Pancreas (tissue), 10 donors: ENCODE results near the gene HOXC12. TPM values are rescaled to one million over a fixed set of nuclear protein-coding genes. Genes with fewer than 3 reads are reported as not detected.

Source experiments
- ATAC-seq, 4 donors: fragments of 200-7000 bp; cut with Tn5 transposase; one replicate each; pipeline versions ENCODE4 v1.8.0 to v1.9.1; 2020; ENCODE audit warnings: mild to moderate bottlenecking in 4 of 4, moderate library complexity in 4 of 4
- DNase-seq, 6 donors: peaks; one replicate each; pipeline ENCODE4 v3.0.0-alpha.2; 2020
- FAIRE-seq: peaks from 2 replicates; lab custom pipeline; 2012; peaks lifted over from hg19 to GRCh38; lab: Jason Lieb, UNC
- H3K27ac ChIP-seq, 4 donors: fragments of 200-600 bp; sonication (generic); 1 replicate in 3 of 4; 2 replicates in 1 of 4; pipeline versions ENCODE4 v1.5.0 to v1.8.0; 2020
- H3K27me3 ChIP-seq, 4 donors: fragments of 200-600 bp; one replicate each; pipeline ENCODE4 v1.8.0; 2021
- H3K36me3 ChIP-seq, 3 donors: fragments of 200-600 bp; sonication (generic) in 1 of 3; one replicate each; pipeline versions ENCODE4 v1.5.0 to v1.8.0; 2020 to 2021
- H3K4me1 ChIP-seq, 3 donors: fragments of 200-600 bp; one replicate each; pipeline ENCODE4 v1.8.0; 2021
- H3K4me3 ChIP-seq, 4 donors: fragments of 200-600 bp; sonication (generic) in 2 of 4; one replicate each; pipeline versions ENCODE4 v1.5.0 to v1.8.0; 2020 to 2021
- H3K9me3 ChIP-seq, 4 donors: fragments of 200-600 bp; one replicate each; pipeline ENCODE4 v1.8.0; 2021
- WGBS, 2 donors: extraction: QIAGEN DNeasy Blood & Tissue Kit; methylation state at CpG; one replicate each; pipeline ENCODE4 v1.1.7; 2013; 5-methylcytosine and 5-hydroxymethylcytosine counted together
- intact Hi-C, 3 donors: fragments of 100-400 bp; cut with DNase I; formaldehyde crosslinking; loops; one replicate each; pipeline versions ENCODE4 v1.11.1 to v1.14.2; 2022
- polyA plus RNA-seq, 2 donors: library from polyadenylated mRNA; stranded (reverse); fragments of 200-250 nt; gene quantifications; one replicate each; pipeline ENCODE4 v1.2.3, GENCODE V29; 2013
- total RNA-seq, 6 donors: library from RNA; stranded (reverse); fragmentation: NEBNext Ultra II Directional in 4 of 6; extraction: Animal tissue kit (Norgen Biotek cat#: 25700) in 4 of 6; gene quantifications; one replicate each; pipeline versions ENCODE4 v1.2.1 to v1.2.4, GENCODE V29; 2021 to 2023
- TF ChIP-seq, protein P1 (sequence below), 4 donors: fragments of 200-600 bp; sonication (generic) in 3 of 4; IDR thresholded peaks; one replicate each; pipeline versions ENCODE4 v1.5.0 to v1.8.0; 2021; ENCODE audit warnings: antibody characterized with exemption in 4 of 4
- donor health status: healthy with polysubstance abuse.
- donor health status: DM: no; HTN: no; CAD: no; lungs with moderate emphysema.
- donor health status: DM: no; HTN: no; CAD: no.
- donor health status: control.
- donor health status: control.
- donor health status: Bipolar disorder and iron deficiency.
- donor health status: DM: yes; HTN: yes; CAD: no.
- donor health status: DM: no; HTN: no; CAD: no.
- donor health status: DM: no; HTN: no; CAD: no.
- donor health status: DM: yes; HTN: yes; CAD: no.

HOXC12 gene
- total and polyA plus RNA-seq, 8 donors = not detected

GRCh38 chr12:53968214-53969127 lies 13.8 kb downstream of the HOXC12 start:
- Histone ChIP-seq H3K9me3 (no peaks in the 10 kb centered on the region), H3K4me1 (no peaks in the 10 kb centered on the region), H3K27me3 (peaks cover 0 to 58% (median 14%) of the 10 kb centered on the region in 4 donors), H3K4me3 (no peak overlapping the region), H3K36me3 (no peaks in the 10 kb centered on the region), H3K27ac (no peak overlapping the region)
- TF ChIP-seq, protein P1, sequence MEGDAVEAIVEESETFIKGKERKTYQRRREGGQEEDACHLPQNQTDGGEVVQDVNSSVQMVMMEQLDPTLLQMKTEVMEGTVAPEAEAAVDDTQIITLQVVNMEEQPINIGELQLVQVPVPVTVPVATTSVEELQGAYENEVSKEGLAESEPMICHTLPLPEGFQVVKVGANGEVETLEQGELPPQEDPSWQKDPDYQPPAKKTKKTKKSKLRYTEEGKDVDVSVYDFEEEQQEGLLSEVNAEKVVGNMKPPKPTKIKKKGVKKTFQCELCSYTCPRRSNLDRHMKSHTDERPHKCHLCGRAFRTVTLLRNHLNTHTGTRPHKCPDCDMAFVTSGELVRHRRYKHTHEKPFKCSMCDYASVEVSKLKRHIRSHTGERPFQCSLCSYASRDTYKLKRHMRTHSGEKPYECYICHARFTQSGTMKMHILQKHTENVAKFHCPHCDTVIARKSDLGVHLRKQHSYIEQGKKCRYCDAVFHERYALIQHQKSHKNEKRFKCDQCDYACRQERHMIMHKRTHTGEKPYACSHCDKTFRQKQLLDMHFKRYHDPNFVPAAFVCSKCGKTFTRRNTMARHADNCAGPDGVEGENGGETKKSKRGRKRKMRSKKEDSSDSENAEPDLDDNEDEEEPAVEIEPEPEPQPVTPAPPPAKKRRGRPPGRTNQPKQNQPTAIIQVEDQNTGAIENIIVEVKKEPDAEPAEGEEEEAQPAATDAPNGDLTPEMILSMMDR (IDR thresholded peaks at IDR 0.05) = no peak
- peak in 1 of 6 donors; percentile 16 for DNase-seq
- ATAC-seq = no peak
- intact Hi-C loops = no loop called here
- 28 to 33% methylated on average over 24 of the region's 24 CpGs for WGBS, 2 donors
- no peak for FAIRE-seq

- FAIRE-seq (no peak), DNase-seq (peak in 1 of 6 donors; percentile 47), ATAC-seq (no peak)
- 17 to 21% methylated on average over 12 of the region's 12 CpGs for WGBS, 2 donors
- TF ChIP-seq, protein P1 (IDR thresholded peaks at IDR 0.05) = no peak
- Histone ChIP-seq H3K4me3 (no peak overlapping the region), H3K27ac (no peak overlapping the region), H3K36me3 (no peaks in the 10 kb centered on the region), H3K4me1 (peaks cover 3 to 4% (median 3%) of the 10 kb centered on the region in 3 donors), H3K27me3 (peaks cover 2 to 50% (median 9%) of the 10 kb centered on the region in 4 donors), H3K9me3 (no peaks in the 10 kb centered on the region)
- intact Hi-C loops = no loop called here
Measured at GRCh38 chr12:53969588-53970259, 15.0 kb downstream of the HOXC12 start.

DNA sequence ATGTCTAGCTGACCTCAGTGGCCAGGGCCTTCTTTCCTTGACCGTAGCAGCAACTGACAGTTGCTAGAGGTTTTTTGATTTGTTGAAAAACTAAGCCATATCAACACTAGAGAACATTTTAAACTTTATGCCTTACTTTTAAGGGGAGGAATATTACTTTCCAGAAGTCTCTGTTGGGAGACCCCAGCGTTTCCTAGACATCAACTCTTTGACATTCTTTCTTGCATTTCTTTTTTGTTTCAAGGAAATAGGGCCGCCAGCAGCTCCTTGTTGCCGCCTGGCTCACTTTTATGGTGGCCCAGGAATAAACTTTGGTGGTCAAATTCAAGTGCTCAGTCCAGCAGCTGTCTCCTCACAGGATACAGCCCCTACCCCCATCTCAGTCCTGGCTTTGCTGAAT lies 15.7 kb downstream of the HOXC12 start:
- intact Hi-C loops = no loop called here
- TF ChIP-seq, protein P1 (IDR thresholded peaks at IDR 0.05) = no peak
- ATAC-seq (no peak), DNase-seq (no peak), FAIRE-seq (no peak)
- no peak overlapping the region for H3K27ac ChIP-seq
- WGBS, 2 donors = 29 to 32% methylated on average over 4 of the region's 4 CpGs
- H3K4me3 ChIP-seq = no peak overlapping the region
- H3K4me1 ChIP-seq = peaks cover 3 to 9% (median 6%) of the 10 kb centered on the region in 3 donors
- no peaks in the 10 kb centered on the region for H3K9me3 ChIP-seq
- no peaks in the 10 kb centered on the region for H3K36me3 ChIP-seq
- peaks cover 4 to 52% (median 10%) of the 10 kb centered on the region in 4 donors for H3K27me3 ChIP-seq

DNA sequence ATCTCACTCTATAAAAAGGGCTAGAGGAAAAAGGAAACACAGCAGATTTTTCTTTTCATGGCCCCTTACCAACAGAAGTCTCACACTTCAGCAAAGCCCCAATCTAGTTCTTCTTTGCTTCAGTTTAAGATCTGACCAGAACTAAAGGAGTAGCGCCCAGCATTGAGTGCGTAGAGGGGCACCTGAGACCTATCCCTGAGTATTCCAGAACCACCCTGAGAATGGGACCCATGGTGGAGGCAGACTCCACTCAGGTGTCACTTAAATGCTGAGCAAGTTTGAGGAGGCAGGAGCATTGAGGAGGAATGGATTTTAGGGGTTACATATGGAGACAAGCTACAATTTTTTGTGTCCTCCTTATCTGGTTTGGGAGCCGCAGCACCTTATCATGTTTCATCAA lies 16.4 kb downstream of the HOXC12 start:
- FAIRE-seq = no peak
- Histone ChIP-seq H3K4me3 (no peak overlapping the region), H3K27me3 (peaks cover 3 to 56% (median 9%) of the 10 kb centered on the region in 4 donors), H3K9me3 (no peaks in the 10 kb centered on the region), H3K36me3 (no peaks in the 10 kb centered on the region), H3K27ac (no peak overlapping the region), H3K4me1 (peaks cover 3 to 9% (median 6%) of the 10 kb centered on the region in 3 donors)
- TF ChIP-seq, protein P1 (IDR thresholded peaks at IDR 0.05) = no peak
- DNase-seq = no peak
- no peak for ATAC-seq
- intact Hi-C loops = no loop called here
- 61 to 66% methylated on average over 3 of the region's 3 CpGs for WGBS, 2 donors
